GM18909 (cell line): Measurements from ENCODE around the gene GPR146.

ENCODE experiments used
- ATAC-seq: cut with Tn5 transposase; IDR thresholded peaks from one replicate; pipeline ENCODE4 v1.9.1; 2021; ENCODE audit warnings: mild to moderate bottlenecking; ENCODE audit not compliant: unreplicated experiment, poor library complexity

Gene GPR146

GRCh38 chr7:1011297-1012003 is 32.9 kb upstream of the GPR146 start:
- no peak for ATAC-seq

- ATAC-seq = no peak
Measured at GRCh38 chr7:1012004-1012715, 32.2 kb upstream of the GPR146 start.

GRCh38 chr7:1012716-1013095 is 31.6 kb upstream of the GPR146 start:
- no peak for ATAC-seq

- ATAC-seq = no peak
Measured at GRCh38 chr7:1013581-1013980, 30.8 kb upstream of the GPR146 start.

- ATAC-seq = no peak
Measured at GRCh38 chr7:1014681-1015080, 29.7 kb upstream of the GPR146 start.

- no peak for ATAC-seq
Measured at GRCh38 chr7:1015196-1016121, 28.9 kb upstream of the GPR146 start.

- no peak for ATAC-seq
Measured at GRCh38 chr7:1016577-1017531, 27.5 kb upstream of the GPR146 start.

- no peak for ATAC-seq
Measured at GRCh38 chr7:1017586-1018333, 26.6 kb upstream of the GPR146 start.

- no peak for ATAC-seq
Measured at GRCh38 chr7:1018334-1018695, 26.0 kb upstream of the GPR146 start.

- ATAC-seq = no peak
Measured at GRCh38 chr7:1019255-1019785, 25.0 kb upstream of the GPR146 start.

- no peak for ATAC-seq
Measured at GRCh38 chr7:1019789-1020610, 24.3 kb upstream of the GPR146 start.

- ATAC-seq = no peak
Measured at GRCh38 chr7:1020849-1021251, 23.5 kb upstream of the GPR146 start.

- no peak for ATAC-seq
Measured at GRCh38 chr7:1021366-1021765, 23.0 kb upstream of the GPR146 start.

- no peak for ATAC-seq
Measured at GRCh38 chr7:1021931-1022330, 22.4 kb upstream of the GPR146 start.

GRCh38 chr7:1022356-1022755 is 22.0 kb upstream of the GPR146 start:
- ATAC-seq = no peak

- no peak for ATAC-seq
Measured at GRCh38 chr7:1022801-1023465, 21.4 kb upstream of the GPR146 start.

- ATAC-seq = peak; percentile 53
Measured at GRCh38 chr7:1024331-1024841, 20.0 kb upstream of the GPR146 start.
